ENCODE measurements around the gene STMND1.
"Not testable (repeated sequence)": the region's sequence is repeated elsewhere in the genome, so short reads cannot be mapped to it uniquely, and the experiment has no call there.

STMND1 gene

DNA sequence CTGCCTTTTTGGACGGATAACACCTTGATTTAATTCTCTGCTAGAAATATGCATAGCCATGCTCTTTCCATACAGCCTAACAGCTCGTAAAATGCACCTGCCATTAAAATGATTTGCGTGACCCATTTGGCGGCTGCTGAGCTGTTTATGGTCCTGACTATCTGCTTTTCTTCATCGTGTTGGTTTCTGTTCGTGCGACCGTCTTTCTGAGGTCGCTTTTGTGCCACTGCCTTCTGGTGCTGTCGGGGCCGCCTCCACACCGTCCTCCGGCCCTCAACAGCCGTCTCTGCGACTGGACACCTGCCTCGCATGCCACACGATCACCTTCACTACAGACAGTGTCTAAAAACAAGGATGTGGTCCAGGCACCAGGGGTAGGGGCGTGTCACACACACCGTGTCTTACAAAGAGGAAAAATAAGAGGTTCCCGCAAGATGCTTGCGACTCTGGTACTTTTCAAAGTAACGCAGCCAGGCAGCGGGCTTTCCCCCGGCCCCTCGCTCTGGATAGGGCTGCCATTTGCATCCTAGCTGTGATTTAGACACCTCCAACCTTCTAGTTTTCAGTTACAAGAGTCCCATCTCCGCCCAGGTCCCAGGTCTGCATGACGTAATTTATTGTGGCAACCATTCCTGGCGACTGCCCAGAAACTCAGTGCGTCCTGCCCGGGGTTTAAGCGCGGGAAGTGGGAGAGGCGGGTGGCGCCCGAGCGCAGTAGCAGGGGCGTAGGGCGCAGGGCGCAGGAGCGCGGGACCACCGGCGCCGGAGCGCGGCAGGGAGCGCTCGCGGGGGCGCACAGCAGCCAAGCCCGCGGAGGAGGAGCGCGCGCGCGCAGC is at the start of gene STMND1:
Gene STMND1, plus strand, starts transcription at position 629 of the 836 bp plus-strand sequence. CDS start 208 bp downstream, outside the sequence.
- DNase-seq (ENCODE audit: low read depth) = peak; percentile 29

DNA sequence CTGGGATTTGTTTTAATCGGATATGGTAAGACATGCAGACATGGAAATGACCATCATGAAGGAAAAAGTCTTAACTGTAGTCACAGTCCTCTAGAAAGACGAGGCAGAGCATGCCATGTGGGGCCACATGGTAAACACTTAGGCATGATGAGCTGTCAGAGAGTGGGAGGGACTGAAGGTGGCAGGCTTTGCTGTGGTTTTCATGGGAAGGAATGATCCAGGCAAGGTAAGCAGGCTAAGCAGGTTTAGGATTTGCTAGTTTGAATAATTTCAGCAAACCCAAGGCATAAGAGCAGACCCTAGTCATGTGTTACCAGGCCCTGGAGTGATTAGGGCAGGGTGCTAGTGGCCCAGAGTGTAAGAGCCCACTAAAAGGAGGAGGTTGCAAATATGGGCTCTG is 47.2 kb upstream of the STMND1 start:
- DNase-seq (ENCODE audit: low read depth) = no peak

DNA sequence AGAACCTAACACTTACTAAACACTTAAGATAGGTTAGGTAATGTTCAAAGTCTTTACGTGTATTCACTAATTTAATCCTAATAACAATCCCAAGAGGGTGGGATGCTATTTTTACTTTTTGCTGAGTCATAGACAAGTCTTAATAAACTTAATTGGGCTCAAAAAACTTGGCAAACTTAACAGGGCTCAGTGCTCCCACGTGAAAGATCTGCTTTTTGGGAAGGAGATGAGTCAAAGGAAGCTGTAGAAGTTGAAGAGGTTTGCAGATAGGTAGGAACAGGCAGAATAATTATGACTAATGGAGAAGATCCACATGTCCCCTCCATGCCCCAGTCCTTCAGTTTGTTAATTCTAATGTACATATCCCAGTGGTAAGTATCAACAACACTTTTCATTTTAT is 44.5 kb upstream of the STMND1 start:
- DNase-seq (ENCODE audit: low read depth) = no peak

DNA sequence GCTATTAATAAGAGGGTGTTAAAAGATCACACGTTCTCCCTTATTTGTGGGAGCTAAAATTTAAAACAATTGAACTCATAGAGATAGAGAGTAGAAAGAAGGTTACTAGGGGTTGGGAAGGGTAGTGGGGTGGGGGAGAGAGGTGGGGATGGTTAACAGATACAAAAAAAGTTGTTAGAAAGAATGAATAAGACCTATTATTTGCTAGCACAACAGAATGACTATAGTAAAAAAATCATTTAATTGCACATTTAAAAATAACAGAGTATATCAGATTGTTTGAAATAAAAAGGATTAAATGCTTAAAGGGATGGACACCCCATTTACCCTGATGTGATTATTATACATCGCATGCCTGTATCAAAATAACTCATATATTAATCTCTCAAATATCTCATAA is 43.3 kb upstream of the STMND1 start:
- no peak for DNase-seq (ENCODE audit: low read depth)

DNA sequence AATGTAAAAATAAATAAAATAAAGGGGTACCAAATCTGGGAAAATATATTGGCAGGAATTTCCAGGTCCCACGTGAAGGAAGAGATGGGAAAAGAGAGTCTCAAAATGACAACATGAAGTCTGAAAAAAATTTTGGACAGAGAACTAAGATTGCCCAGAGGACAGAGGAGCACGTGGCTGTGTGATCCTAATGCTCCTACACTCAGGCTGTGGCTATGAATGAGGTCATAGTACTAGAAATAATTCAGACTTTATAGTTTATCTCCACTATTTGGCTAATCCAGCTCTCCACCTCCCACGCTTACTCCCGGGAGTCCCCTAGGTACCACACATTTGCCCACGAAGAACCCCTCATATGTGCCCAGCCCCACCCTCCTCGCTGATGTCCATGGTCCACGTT is 42.8 kb upstream of the STMND1 start:
- DNase-seq (ENCODE audit: low read depth) = no peak

DNA sequence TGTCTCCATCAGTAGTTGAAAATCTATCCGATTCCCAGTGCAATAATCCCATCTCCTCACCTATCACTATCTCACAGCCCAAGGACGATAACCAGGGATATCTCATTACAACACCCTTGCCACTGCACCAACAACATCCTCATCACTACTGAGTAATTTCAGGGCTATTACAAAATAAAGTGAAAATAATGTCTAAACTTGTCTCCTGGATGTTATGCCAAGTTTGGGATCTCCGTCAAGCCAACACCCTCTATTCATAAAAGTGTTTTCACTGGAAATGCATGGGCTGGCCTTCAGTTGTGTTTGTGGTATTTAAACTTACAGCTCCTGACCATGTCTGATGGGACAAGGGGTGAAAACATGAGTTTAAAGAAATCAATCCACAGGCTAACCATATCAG is 42.0 kb upstream of the STMND1 start:
- no peak for DNase-seq (ENCODE audit: low read depth)

DNA sequence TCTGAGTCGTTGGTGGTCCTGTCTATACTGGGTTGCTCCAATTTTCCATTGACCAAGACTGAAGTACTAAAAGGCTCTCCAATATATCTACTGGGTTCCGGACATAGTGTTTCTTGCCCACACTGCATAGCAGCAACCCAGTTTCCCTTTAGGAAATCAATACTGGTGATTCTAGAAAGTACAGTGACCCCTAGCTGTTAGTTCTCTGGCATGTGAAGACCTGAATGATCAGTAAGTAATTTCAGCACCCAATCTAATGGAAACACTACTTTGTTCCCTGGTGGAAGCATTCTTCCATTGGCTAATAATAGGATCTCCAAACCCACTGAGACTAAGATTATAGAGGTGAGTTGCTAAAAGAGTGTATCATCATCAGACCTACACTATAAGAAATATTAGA is 40.8 kb upstream of the STMND1 start:
- DNase-seq (ENCODE audit: low read depth) = no peak

GRCh38 chr6:17062871-17063440 is 38.9 kb upstream of the STMND1 start:
- no peak for DNase-seq (ENCODE audit: low read depth)

- no peak for DNase-seq (ENCODE audit: low read depth)
Observed at GRCh38 chr6:17064975-17065374, 36.9 kb upstream of the STMND1 start.

GRCh38 chr6:17066610-17067009 is 35.2 kb upstream of the STMND1 start:
- DNase-seq (ENCODE audit: low read depth) = no peak

GRCh38 chr6:17068972-17069371 is 32.9 kb upstream of the STMND1 start:
- not testable (repeated sequence) for DNase-seq (ENCODE audit: low read depth)

GRCh38 chr6:17070400-17070799 is 31.4 kb upstream of the STMND1 start:
- DNase-seq (ENCODE audit: low read depth) = not testable (repeated sequence)

GRCh38 chr6:17073596-17073995 is 28.3 kb upstream of the STMND1 start:
- not testable (repeated sequence) for DNase-seq (ENCODE audit: low read depth)

DNA sequence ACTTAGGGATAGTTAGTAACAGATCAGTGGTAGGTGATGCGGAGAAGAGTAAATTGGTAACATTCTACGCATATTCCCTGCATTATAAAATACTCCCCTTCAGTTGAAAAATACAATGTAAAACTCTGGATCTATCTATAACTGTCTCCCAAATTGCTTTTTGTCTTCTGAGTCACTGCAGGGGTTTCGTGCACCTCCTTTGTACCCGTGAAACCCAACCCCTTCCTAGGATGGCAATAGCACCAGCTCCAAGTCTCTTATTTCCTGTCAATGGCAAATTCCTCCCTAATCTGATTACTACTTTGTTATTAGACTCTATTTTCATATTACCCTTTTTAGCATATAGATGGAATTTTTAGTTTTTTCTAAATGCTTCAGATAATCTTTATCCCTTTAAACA is 20.6 kb upstream of the STMND1 start:
- no peak for DNase-seq (ENCODE audit: low read depth)

DNA sequence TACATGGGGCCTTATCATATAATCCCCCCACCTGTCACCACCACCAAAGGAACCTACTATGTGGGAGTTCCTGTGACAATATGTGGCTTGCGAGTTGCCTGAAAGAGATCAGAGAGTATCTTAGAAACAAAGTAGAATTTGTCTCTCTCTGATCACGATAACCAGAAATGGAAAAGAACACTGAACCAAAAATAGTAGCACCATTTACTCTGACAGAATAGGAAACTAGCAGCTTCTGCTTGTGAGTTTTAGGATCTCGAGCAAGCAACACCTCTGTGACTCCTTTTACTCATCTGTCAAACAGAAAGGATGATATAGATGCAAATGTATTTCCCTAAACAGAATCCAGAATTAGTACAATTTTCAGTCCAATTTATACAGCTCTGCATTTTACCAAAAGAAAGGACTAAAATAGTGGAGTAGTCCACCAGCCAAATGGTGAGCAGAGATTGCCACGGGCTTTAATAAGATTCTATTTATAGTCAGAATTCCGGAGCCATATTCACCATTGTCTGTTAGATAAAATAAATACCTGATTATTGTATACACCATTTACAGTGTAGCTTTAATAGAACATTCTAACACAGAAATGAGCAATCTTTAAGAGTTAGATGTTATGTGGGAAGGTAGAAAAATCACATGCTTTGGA is 19.9 kb upstream of the STMND1 start:
- DNase-seq (ENCODE audit: low read depth) = no peak

DNA sequence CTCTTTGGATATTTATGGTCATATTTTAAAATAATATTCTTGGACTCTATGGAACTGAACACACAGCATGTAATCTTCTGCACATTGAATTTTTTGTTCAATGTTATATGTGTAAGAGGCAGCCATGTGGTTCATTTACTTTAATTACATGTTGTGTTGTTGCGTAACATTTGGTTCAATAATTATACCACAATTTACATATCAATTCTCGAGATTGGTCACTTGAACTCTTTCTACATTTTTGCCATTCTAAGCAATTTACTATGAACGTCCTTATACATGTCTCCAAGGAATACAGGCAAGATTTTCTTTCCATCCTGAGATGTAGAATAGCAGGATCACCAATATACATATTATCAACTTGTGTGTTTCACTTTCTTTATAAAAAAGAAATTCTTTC is 18.5 kb upstream of the STMND1 start:
- no peak for DNase-seq (ENCODE audit: low read depth)

GRCh38 chr6:17086469-17086868 is 15.4 kb upstream of the STMND1 start:
- DNase-seq (ENCODE audit: low read depth) = peak; percentile 68

DNA sequence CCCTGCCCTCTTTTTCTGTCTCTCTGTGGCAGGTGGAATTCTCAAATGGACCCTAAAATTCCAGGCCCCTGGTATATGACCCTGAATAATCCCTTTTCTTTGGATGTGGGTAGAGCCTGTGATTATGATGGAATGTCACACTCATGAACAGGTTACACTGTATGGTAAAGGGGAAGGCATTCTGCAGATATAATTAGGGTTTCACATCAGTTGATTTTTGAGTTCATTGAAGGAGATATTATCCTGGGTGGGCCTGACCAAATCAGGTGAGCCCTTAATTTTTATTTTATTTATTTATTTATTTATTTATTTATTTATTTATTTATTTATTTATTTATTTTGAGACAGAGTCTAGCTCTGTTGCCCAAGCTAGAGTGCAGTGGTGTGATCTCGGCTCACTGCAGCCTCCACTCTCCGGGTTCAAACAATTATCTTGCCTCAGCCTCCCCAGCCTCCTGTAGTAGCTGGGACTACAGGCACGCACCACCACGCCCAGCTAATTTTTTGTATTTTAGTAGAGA is 13.7 kb upstream of the STMND1 start:
- DNase-seq (ENCODE audit: low read depth) = no peak

GRCh38 chr6:17091122-17091521 is 10.7 kb upstream of the STMND1 start:
- DNase-seq (ENCODE audit: low read depth) = peak; percentile 24

GRCh38 chr6:17093686-17094085 is 8.2 kb upstream of the STMND1 start:
- no peak for DNase-seq (ENCODE audit: low read depth)

- DNase-seq (ENCODE audit: low read depth) = no peak
Observed at GRCh38 chr6:17096096-17096495, 5.8 kb upstream of the STMND1 start.

DNA sequence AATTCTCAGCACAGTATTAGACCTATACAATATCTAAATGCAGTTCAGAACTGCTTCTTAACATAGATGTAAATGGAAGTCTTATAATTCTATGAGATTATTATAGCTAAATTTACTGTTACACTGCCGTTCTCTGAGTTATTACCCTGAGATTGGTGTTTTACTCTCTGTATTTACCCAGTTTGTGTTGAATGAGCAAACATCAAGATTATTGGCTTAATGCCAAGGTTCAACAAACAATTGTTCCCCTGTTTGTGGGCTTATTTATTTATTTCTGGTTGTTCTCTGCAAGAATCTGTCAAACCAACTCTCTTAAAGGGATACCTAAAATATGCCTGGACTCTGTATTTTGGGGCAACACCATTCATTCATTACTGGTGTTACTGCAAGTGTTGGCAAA is 5.2 kb upstream of the STMND1 start:
- DNase-seq (ENCODE audit: low read depth) = no peak

DNA sequence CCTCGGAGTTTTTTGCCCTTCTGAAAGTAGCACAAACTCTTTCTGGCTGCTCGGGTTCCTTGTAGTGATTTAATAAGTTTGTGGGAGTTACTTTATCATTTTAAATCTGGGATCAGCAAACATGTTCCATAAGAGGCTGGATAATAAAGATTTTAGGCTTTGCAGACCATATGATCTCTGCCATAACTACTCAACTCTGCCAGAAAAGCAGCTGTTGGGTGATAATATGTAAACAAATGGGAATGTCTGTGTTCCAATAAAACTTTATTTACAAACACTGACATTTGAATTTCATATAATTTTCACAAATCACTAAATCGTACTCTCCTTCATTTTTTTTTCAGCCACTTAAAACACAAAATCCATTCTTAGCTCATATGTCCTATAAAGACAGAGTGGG is 3.9 kb upstream of the STMND1 start:
- no peak for DNase-seq (ENCODE audit: low read depth)

All from iris pigment epithelial cell (primary cell).